Esophagus (tissue), 2 donors: ENCODE results near the gene FRMD1. TPM values are rescaled to one million over a fixed set of nuclear protein-coding genes. Genes with fewer than 3 reads are reported as not detected.

Experiments
- H3K27ac ChIP-seq, 2 donors: one replicate each; pipeline ENCODE4 v1.5.1; 2013; ENCODE audit warnings: low read depth in 2 of 2, mild to moderate bottlenecking in 2 of 2, inconsistent platforms in 1 of 2, low read length in 1 of 2, moderate library complexity in 1 of 2
- H3K27me3 ChIP-seq, 2 donors: one replicate each; pipeline ENCODE4 v1.6.1; 2013; ENCODE audit warnings: low read length in 2 of 2, control low read depth in 1 of 2, mild to moderate bottlenecking in 1 of 2; ENCODE audit not compliant: insufficient read depth in 2 of 2, control insufficient read depth in 1 of 2
- H3K36me3 ChIP-seq, 2 donors: one replicate each; pipeline ENCODE4 v1.6.1; 2013; ENCODE audit warnings: low read length in 1 of 2; ENCODE audit not compliant: control insufficient read depth in 2 of 2, insufficient read depth in 2 of 2
- H3K4me1 ChIP-seq, 2 donors: one replicate each; pipeline ENCODE4 v1.6.1; 2013; ENCODE audit warnings: low read length in 1 of 2; ENCODE audit not compliant: control insufficient read depth in 2 of 2, insufficient read depth in 2 of 2
- H3K4me3 ChIP-seq, 2 donors: one replicate each; pipeline ENCODE4 v1.5.1; 2013; ENCODE audit warnings: low read length in 2 of 2, mild to moderate bottlenecking in 2 of 2, low read depth in 1 of 2, moderate library complexity in 1 of 2
- H3K9me3 ChIP-seq, 2 donors: one replicate each; pipeline ENCODE4 v1.6.1; 2013; ENCODE audit warnings: mild to moderate bottlenecking in 2 of 2, low read depth in 1 of 2, low read length in 1 of 2, moderate library complexity in 1 of 2; ENCODE audit not compliant: control insufficient read depth in 2 of 2, insufficient read depth in 1 of 2
- WGBS, 2 donors: extraction: QIAGEN DNeasy Blood & Tissue Kit; methylation state at CpG; one replicate each; pipeline ENCODE4 v1.1.7; 2013; 5-methylcytosine and 5-hydroxymethylcytosine counted together
- polyA plus RNA-seq, 2 donors: library from polyadenylated mRNA; stranded (reverse); fragments of 200-250 nt; gene quantifications; one replicate each; pipeline ENCODE4 v1.2.3, GENCODE V29; 2013
- donor health status: healthy with polysubstance abuse.
- donor health status: Bipolar disorder and iron deficiency.

FRMD1 gene
- polyA plus RNA-seq, 2 donors = 0.02 TPM

- H3K4me3 ChIP-seq = no peak overlapping the region
- no peaks in the 10 kb centered on the region for H3K4me1 ChIP-seq
- H3K27ac ChIP-seq = no peak overlapping the region
- WGBS, 2 donors = 93% methylated on average over 14 of the region's 14 CpGs
- H3K36me3 ChIP-seq = no peaks in the 10 kb centered on the region
- no peaks in the 10 kb centered on the region for H3K9me3 ChIP-seq
- H3K27me3 ChIP-seq = no peaks in the 10 kb centered on the region
Observed at GRCh38 chr6:168122011-168122410, 43.0 kb upstream of the FRMD1 start.

DNA sequence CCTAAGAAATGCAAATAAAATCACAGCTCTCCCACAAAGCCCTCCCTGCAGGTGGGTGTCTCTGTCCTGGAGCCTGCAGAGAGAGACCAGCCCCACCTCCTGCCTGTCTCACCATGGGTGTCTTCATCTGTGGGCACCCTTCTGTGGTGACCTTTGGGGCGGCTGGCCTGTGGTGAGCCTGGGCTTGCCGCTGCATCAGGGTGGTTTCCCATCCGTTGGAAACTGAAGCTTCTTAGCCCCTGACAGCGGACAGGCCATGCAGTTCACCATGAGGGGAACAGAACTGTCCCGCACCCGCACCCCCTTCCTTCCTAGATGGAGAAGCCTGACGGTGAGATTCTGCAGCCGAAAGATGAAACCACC lies 42.3 kb upstream of the FRMD1 start:
- H3K36me3 ChIP-seq = no peaks in the 10 kb centered on the region
- no peak overlapping the region for H3K27ac ChIP-seq
- WGBS, 2 donors = 89 to 94% methylated on average over 8 of the region's 8 CpGs
- no peaks in the 10 kb centered on the region for H3K27me3 ChIP-seq
- H3K9me3 ChIP-seq = no peaks in the 10 kb centered on the region
- H3K4me3 ChIP-seq = no peak overlapping the region
- H3K4me1 ChIP-seq = no peaks in the 10 kb centered on the region

DNA sequence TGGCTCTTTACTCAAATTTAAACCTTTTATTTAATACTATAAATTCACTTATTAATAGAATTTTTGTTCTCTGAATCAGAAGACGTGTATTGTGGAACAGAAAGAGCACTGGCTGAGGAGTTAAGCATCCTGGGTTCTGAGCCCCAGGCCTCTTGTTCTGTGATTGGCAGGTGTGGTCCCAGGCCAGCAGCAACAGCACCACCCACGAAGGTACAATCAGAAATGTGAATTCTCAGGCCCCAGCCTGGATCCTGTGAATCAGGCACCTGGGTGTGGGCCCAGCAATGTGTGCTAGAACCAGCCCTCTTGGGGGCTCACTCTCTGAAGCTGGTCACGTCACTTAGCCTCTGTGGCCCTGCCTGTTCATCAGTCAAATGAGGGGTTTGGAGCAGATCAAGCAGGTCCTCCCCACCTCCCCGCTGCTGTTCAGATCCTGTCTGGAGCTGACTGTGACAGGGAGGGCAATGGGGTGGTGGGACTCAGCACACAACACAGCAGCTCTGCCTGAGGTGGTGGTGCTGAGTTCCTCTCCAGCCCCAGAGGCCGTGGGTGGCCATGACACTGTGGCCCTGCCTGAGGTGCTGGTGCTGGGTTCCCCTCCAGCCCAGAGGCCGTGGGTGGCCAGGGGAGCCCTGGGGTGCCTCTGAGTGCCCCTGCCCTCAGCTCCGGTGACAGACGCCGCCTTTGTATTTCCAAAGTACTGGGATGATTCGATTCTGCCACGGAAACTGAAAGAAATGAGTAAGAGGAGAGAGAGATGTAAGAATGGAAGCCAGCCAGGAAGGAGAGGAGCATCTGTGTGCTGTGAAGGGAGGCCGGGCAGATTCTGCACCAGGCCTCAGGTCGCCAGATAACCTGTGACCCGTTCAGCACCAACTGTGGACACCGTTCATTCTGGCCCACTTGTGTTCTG lies 41.6 kb upstream of the FRMD1 start:
- no peaks in the 10 kb centered on the region for H3K27me3 ChIP-seq
- H3K36me3 ChIP-seq = no peaks in the 10 kb centered on the region
- WGBS, 2 donors = 79 to 82% methylated on average over 15 of the region's 15 CpGs
- H3K4me1 ChIP-seq = no peaks in the 10 kb centered on the region
- H3K4me3 ChIP-seq = no peak overlapping the region
- no peaks in the 10 kb centered on the region for H3K9me3 ChIP-seq
- H3K27ac ChIP-seq = no peak overlapping the region

- Histone ChIP-seq H3K4me1 (no peaks in the 10 kb centered on the region), H3K4me3 (no peak overlapping the region)
Observed at GRCh38 chr6:168119539-168119938, 40.5 kb upstream of the FRMD1 start.

DNA sequence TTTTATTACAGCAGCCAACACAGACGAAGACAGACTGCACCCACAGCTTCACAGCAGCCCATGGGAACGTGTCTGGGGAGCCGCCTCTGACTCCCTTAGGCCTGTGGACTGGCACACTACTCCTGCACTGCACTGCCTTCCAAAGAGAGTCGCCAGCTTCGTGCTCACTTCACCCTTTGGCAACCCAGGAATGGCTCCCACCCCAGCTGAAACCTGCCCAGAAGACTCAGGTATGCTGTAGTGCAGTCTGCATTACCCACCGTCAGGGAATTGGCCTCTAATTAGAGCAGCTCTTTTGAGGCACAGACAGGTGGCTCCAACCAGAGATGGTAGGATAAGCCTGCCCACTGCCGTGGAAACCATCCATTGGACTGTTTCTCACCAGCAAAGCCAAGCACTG lies 39.9 kb upstream of the FRMD1 start:
- Histone ChIP-seq H3K4me3 (no peak overlapping the region), H3K36me3 (no peaks in the 10 kb centered on the region), H3K9me3 (no peaks in the 10 kb centered on the region), H3K27me3 (no peaks in the 10 kb centered on the region), H3K4me1 (no peaks in the 10 kb centered on the region), H3K27ac (no peak overlapping the region)
- WGBS, 2 donors = 76 to 78% methylated on average over 7 of the region's 7 CpGs

More at GRCh38 chr6:168119539-168119938, 40.5 kb upstream of the FRMD1 start:
- H3K9me3 ChIP-seq = no peaks in the 10 kb centered on the region
- no peaks in the 10 kb centered on the region for H3K27me3 ChIP-seq
- no peak overlapping the region for H3K27ac ChIP-seq
- no peaks in the 10 kb centered on the region for H3K36me3 ChIP-seq

GRCh38 chr6:168117942-168118341 lies 38.9 kb upstream of the FRMD1 start:
- Histone ChIP-seq H3K9me3 (no peaks in the 10 kb centered on the region), H3K27ac (no peak overlapping the region), H3K27me3 (no peaks in the 10 kb centered on the region), H3K36me3 (no peaks in the 10 kb centered on the region), H3K4me1 (no peaks in the 10 kb centered on the region), H3K4me3 (no peak overlapping the region)
- 62 to 63% methylated on average over 4 of the region's 4 CpGs for WGBS, 2 donors

DNA sequence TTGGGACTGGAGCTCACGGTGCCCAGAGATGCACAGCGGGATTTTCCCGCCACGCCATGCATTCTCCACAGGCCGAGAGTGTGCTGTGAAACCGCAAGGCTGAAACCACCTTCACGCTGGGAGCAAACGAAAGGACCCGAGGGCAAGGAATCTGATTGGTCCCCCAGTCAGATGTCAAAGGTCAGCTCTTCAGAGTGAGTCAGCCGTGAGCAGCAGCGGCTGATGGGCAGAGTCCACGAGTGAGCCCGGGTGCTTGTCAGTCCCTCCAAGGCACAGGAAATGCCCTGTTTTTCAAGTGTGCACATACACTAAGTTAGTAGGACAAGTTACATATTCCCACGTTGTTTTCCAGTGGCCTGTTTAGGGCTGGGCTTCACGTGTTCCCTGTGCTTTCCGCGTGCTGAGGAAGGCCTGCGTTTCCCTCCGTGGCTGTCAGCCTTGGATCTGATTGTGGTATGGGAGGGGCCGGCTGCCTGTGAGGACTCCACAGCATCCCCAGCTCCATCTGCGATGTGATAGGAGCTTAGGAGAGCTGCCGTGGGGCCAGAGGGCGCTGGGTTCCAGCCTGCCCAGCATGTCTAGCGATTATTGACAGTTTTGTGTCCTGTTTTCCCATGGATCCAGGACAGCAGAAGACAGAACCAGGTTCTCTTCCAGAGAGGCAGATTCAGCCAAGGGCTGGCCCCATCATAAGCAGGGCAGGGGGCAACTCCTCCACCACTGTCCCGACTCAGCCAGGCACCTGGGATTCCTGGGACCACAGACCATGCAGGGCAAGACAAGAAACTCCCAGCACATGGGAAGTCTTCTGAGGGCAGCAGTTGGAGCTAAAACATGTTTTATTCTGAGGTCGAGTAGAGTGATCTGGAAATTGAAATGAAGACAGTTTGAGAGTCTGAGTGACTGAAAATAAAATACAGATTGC lies 38.2 kb upstream of the FRMD1 start:
- no peaks in the 10 kb centered on the region for H3K27me3 ChIP-seq
- 82 to 83% methylated on average over 26 of the region's 26 CpGs for WGBS, 2 donors
- no peaks in the 10 kb centered on the region for H3K9me3 ChIP-seq
- no peaks in the 10 kb centered on the region for H3K36me3 ChIP-seq
- no peak overlapping the region for H3K4me3 ChIP-seq
- no peaks in the 10 kb centered on the region for H3K4me1 ChIP-seq
- H3K27ac ChIP-seq = no peak overlapping the region

GRCh38 chr6:168116438-168116974 lies 37.5 kb upstream of the FRMD1 start:
- Histone ChIP-seq H3K27me3 (no peaks in the 10 kb centered on the region), H3K36me3 (no peaks in the 10 kb centered on the region), H3K27ac (no peak overlapping the region), H3K4me1 (no peaks in the 10 kb centered on the region), H3K9me3 (no peaks in the 10 kb centered on the region), H3K4me3 (no peak overlapping the region)
- 94% methylated on average over 11 of the region's 11 CpGs for WGBS, 2 donors

GRCh38 chr6:168115748-168116437 lies 36.9 kb upstream of the FRMD1 start:
- Histone ChIP-seq H3K4me1 (no peaks in the 10 kb centered on the region), H3K27ac (no peak overlapping the region), H3K9me3 (no peaks in the 10 kb centered on the region), H3K36me3 (no peaks in the 10 kb centered on the region), H3K27me3 (no peaks in the 10 kb centered on the region), H3K4me3 (no peak overlapping the region)
- 79 to 93% methylated on average over 5 of the region's 5 CpGs for WGBS, 2 donors
